Upper lobe of right lung (tissue), 1 donor: Measurements from ENCODE around the gene PDCD2. TPM values are rescaled to one million over a fixed set of nuclear protein-coding genes. Genes with fewer than 3 reads are reported as not detected.

Experiments used
- ATAC-seq: fragments of 200-7000 bp; cut with Tn5 transposase; one replicate; pipeline ENCODE4 v1.9.1; 2020; ENCODE audit warnings: mild to moderate bottlenecking, moderate library complexity
- DNase-seq: peaks from one replicate; pipeline ENCODE4 v3.0.0-alpha.2; 2020
- H3K27ac ChIP-seq: fragments of 200-600 bp; one replicate; pipeline ENCODE4 v1.8.0; 2022
- H3K27me3 ChIP-seq: fragments of 200-600 bp; one replicate; pipeline ENCODE4 v1.8.0; 2022; ENCODE audit warnings: mild to moderate bottlenecking
- H3K36me3 ChIP-seq: fragments of 200-600 bp; one replicate; pipeline ENCODE4 v1.8.0; 2022
- H3K4me1 ChIP-seq: fragments of 200-600 bp; one replicate; pipeline ENCODE4 v1.8.0; 2022
- H3K4me3 ChIP-seq: fragments of 200-600 bp; one replicate; pipeline ENCODE4 v1.8.0; 2022; ENCODE audit warnings: mild to moderate bottlenecking
- H3K9me3 ChIP-seq: fragments of 200-600 bp; one replicate; pipeline ENCODE4 v1.8.0; 2022
- intact Hi-C: fragments of 100-400 bp; cut with DNase I; formaldehyde crosslinking; loops from one replicate; pipeline ENCODE4 v1.11.0; 2022
- total RNA-seq: library from RNA; stranded (reverse); fragmentation: NEBNext Ultra II Directional; extraction: Animal tissue kit (Norgen Biotek cat#: 25700); gene quantifications from one replicate; pipeline ENCODE4 v1.2.1, GENCODE V29; 2021
- TF ChIP-seq, protein P1 (sequence below): fragments of 200-600 bp; IDR thresholded peaks from one replicate; pipeline ENCODE4 v1.8.0; 2022; ENCODE audit warnings: antibody characterized with exemption
- donor health status: DM: no; HTN: yes; CAD: no; lungs with severe emphysema.

Gene PDCD2
- total RNA-seq, 1 donor from 2014 or later, result 41.3 TPM

GRCh38 chr6:170537329-170537728 is 47.1 kb downstream of the PDCD2 start:
- H3K27ac ChIP-seq, result no peak overlapping the region
- H3K36me3 ChIP-seq, result peaks cover 98% of the 10 kb centered on the region
- DNase-seq (no peak), ATAC-seq (no peak)
- no peak overlapping the region for H3K4me3 ChIP-seq
- TF ChIP-seq, protein P1, sequence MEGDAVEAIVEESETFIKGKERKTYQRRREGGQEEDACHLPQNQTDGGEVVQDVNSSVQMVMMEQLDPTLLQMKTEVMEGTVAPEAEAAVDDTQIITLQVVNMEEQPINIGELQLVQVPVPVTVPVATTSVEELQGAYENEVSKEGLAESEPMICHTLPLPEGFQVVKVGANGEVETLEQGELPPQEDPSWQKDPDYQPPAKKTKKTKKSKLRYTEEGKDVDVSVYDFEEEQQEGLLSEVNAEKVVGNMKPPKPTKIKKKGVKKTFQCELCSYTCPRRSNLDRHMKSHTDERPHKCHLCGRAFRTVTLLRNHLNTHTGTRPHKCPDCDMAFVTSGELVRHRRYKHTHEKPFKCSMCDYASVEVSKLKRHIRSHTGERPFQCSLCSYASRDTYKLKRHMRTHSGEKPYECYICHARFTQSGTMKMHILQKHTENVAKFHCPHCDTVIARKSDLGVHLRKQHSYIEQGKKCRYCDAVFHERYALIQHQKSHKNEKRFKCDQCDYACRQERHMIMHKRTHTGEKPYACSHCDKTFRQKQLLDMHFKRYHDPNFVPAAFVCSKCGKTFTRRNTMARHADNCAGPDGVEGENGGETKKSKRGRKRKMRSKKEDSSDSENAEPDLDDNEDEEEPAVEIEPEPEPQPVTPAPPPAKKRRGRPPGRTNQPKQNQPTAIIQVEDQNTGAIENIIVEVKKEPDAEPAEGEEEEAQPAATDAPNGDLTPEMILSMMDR, result no peak
- no peaks in the 10 kb centered on the region for H3K9me3 ChIP-seq
- intact Hi-C loops, result no loop called here
- H3K4me1 ChIP-seq, result no peaks in the 10 kb centered on the region
- H3K27me3 ChIP-seq, result no peaks in the 10 kb centered on the region

GRCh38 chr6:170536671-170537070 is 47.8 kb downstream of the PDCD2 start:
- no peaks in the 10 kb centered on the region for H3K27me3 ChIP-seq
- intact Hi-C loops, result no loop called here
- no peak overlapping the region for H3K27ac ChIP-seq
- DNase-seq (no peak), ATAC-seq (no peak)
- H3K9me3 ChIP-seq, result no peaks in the 10 kb centered on the region
- TF ChIP-seq, protein P1, result no peak
- peaks cover 91% of the 10 kb centered on the region for H3K36me3 ChIP-seq
- H3K4me3 ChIP-seq, result no peak overlapping the region
- no peaks in the 10 kb centered on the region for H3K4me1 ChIP-seq

GRCh38 chr6:170535004-170535403 is 49.4 kb downstream of the PDCD2 start:
- Histone ChIP-seq H3K36me3 (peaks cover 76% of the 10 kb centered on the region), H3K27me3 (no peaks in the 10 kb centered on the region), H3K4me1 (no peaks in the 10 kb centered on the region), H3K27ac (no peak overlapping the region), H3K9me3 (no peaks in the 10 kb centered on the region), H3K4me3 (no peak overlapping the region)
- intact Hi-C loops, result no loop called here
- no peak for ATAC-seq
- TF ChIP-seq, protein P1, result no peak
- DNase-seq, result no peak

- DNase-seq, result no peak
- H3K27ac ChIP-seq, result no peak overlapping the region
- H3K9me3 ChIP-seq, result no peaks in the 10 kb centered on the region
- H3K4me1 ChIP-seq, result no peaks in the 10 kb centered on the region
- ATAC-seq, result no peak
- TF ChIP-seq, protein P1, result no peak
- no peaks in the 10 kb centered on the region for H3K27me3 ChIP-seq
- no peak overlapping the region for H3K4me3 ChIP-seq
- intact Hi-C loops, result no loop called here
- H3K36me3 ChIP-seq, result peaks cover 63% of the 10 kb centered on the region
Observed at GRCh38 chr6:170533792-170534191, 50.6 kb downstream of the PDCD2 start.

DNA sequence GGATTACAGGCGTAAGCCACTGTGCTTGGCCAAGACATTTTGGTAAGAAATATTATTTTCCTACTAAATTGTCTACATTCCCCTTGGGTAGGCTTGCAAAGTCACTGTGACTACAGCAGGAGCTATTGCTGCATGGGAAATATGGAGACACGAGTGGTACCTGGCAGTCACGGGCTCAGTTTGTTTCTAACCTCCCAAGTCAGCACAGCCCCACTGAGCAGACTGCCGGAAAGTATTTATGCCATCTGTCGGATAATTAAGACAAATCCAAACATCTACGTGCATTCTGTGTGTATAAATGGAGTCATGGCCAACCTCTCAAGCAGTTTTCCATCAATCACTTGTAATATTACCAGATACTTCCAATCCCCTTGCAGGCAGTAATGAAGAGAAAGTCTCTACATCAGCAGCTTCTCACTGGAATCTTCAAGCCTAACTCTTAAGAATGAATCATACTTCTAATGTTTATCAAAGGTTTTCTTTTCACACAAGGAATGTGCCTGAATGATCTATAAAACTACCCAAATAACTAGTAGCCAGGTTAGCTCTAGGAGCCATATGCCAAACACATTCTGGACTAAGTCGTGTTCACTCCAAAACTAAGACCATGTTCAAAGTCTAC is 51.5 kb downstream of the PDCD2 start:
- no peaks in the 10 kb centered on the region for H3K4me1 ChIP-seq
- H3K27ac ChIP-seq, result no peak overlapping the region
- TF ChIP-seq, protein P1, result no peak
- ATAC-seq (no peak), DNase-seq (no peak)
- no peaks in the 10 kb centered on the region for H3K27me3 ChIP-seq
- intact Hi-C loops, result no loop called here
- no peak overlapping the region for H3K4me3 ChIP-seq
- no peaks in the 10 kb centered on the region for H3K9me3 ChIP-seq
- peaks cover 55% of the 10 kb centered on the region for H3K36me3 ChIP-seq
